Measurements from ENCODE around the gene CIC. TPM values are rescaled to one million over a fixed set of nuclear protein-coding genes. Genes with fewer than 3 reads are reported as not detected.
A peak's percentile ranks its signal among the peaks of the same experiment; 100 is the strongest.

CIC gene
- total RNA-seq, 4 donors from 2014 or later, result 15.2 to 52.2 (median 41.5) TPM

GRCh38 chr19:42245231-42245630 lies 23.8 kb upstream of the CIC start:
- no peak for DNase-seq
- intact Hi-C loops (cut with DNase I; ENCODE audit: low total_unique reads) (loop anchor here (10.0 kb wide), 2 partner anchors 150 to 290 kb away; partner anchors contain the start of genes CNFN and RABAC1), in situ Hi-C loops (cut with MboI; ENCODE audit: low sequenced_read_pairs in 4 of 4) (loop anchor here in 1 of 4 donors (10.0 kb wide), 1 partner anchor 80 kb away; the partner anchor contains the start of gene MEGF8)
- Histone ChIP-seq H3K27ac (peak overlapping the region; percentile 86 to 95 (median 87)), H3K27me3 (no peaks in the 10 kb centered on the region), H3K9me3 (no peaks in the 10 kb centered on the region), H3K4me1 (peaks cover 38 to 39% of the 10 kb centered on the region in 2 donors), H3K36me3 (no peaks in the 10 kb centered on the region), H3K4me3 (peak overlapping the region; percentile 55 to 77 (median 73))
- no peak for ATAC-seq
- TF ChIP-seq POLR2A (IDR thresholded peaks at IDR 0.05), result no peak
- TF ChIP-seq CTCF (IDR thresholded peaks at IDR 0.05 in 4 of 5, conservative IDR thresholded peaks at IDR 0.05 in 1 of 5), result no peak

- intact Hi-C loops (cut with DNase I; ENCODE audit: low total_unique reads), result loop anchor here (1.0 to 10.0 kb wide), 3 partner anchors 50 to 292 kb away; partner anchors contain the start of genes CNFN and RABAC1
- TF ChIP-seq CTCF (IDR thresholded peaks at IDR 0.05 in 4 of 5, conservative IDR thresholded peaks at IDR 0.05 in 1 of 5) (peak; percentile 64 to 74 (median 68)), POLR2A (IDR thresholded peaks at IDR 0.05) (no peak)
- Histone ChIP-seq H3K36me3 (no peaks in the 10 kb centered on the region), H3K9me3 (no peaks in the 10 kb centered on the region), H3K27me3 (no peaks in the 10 kb centered on the region), H3K4me3 (no peak overlapping the region), H3K27ac (peak overlapping the region; percentile 29 to 95 (median 61)), H3K4me1 (peaks cover 37% of the 10 kb centered on the region in 2 donors)
- in situ Hi-C loops (cut with MboI; ENCODE audit: low sequenced_read_pairs in 4 of 4), result loop anchor here in 1 of 4 donors (10.0 kb wide), 1 partner anchor 78 kb away; the partner anchor contains the start of gene MEGF8
- ATAC-seq (no peak), DNase-seq (peak; percentile 59 to 73)
These were observed 22.7 kb upstream of the CIC start for GRCh38 chr19:42246143-42246921.

- no peak for DNase-seq
- intact Hi-C loops (cut with DNase I; ENCODE audit: low total_unique reads) (loop anchor here (1.0 to 10.0 kb wide), 3 partner anchors 49 to 292 kb away; partner anchors contain the start of genes CNFN and RABAC1), in situ Hi-C loops (cut with MboI; ENCODE audit: low sequenced_read_pairs in 4 of 4) (loop anchor here in 1 of 4 donors (10.0 kb wide), 1 partner anchor 78 kb away; the partner anchor contains the start of gene MEGF8)
- H3K4me1 ChIP-seq, result peaks cover 40% of the 10 kb centered on the region in 2 donors
- H3K27me3 ChIP-seq, result no peaks in the 10 kb centered on the region
- TF ChIP-seq POLR2A (IDR thresholded peaks at IDR 0.05) (no peak), CTCF (IDR thresholded peaks at IDR 0.05 in 4 of 5, conservative IDR thresholded peaks at IDR 0.05 in 1 of 5) (no peak)
- H3K36me3 ChIP-seq, result no peaks in the 10 kb centered on the region
- H3K27ac ChIP-seq, result peak overlapping the region in 1 of 4 donors; percentile 29
- no peaks in the 10 kb centered on the region for H3K9me3 ChIP-seq
- ATAC-seq, result no peak
- no peak overlapping the region for H3K4me3 ChIP-seq
These were observed 22.0 kb upstream of the CIC start for GRCh38 chr19:42246922-42247639.

GRCh38 chr19:42247640-42248199 lies 21.3 kb upstream of the CIC start:
- no peak for TF ChIP-seq CTCF (IDR thresholded peaks at IDR 0.05 in 4 of 5, conservative IDR thresholded peaks at IDR 0.05 in 1 of 5)
- TF ChIP-seq POLR2A (IDR thresholded peaks at IDR 0.05), result no peak
- intact Hi-C loops (cut with DNase I; ENCODE audit: low total_unique reads) (loop anchor here (10.0 kb wide), 2 partner anchors 147 to 293 kb away; partner anchors contain the start of genes CNFN and RABAC1), in situ Hi-C loops (cut with MboI; ENCODE audit: low sequenced_read_pairs in 4 of 4) (loop anchor here in 1 of 4 donors (10.0 kb wide), 1 partner anchor 77 kb away; the partner anchor contains the start of gene MEGF8)
- Histone ChIP-seq H3K36me3 (no peaks in the 10 kb centered on the region), H3K4me1 (peaks cover 45 to 46% of the 10 kb centered on the region in 2 donors), H3K4me3 (no peak overlapping the region), H3K27me3 (peaks cover 0 to 5% (median 2%) of the 10 kb centered on the region in 3 donors), H3K27ac (no peak overlapping the region), H3K9me3 (no peaks in the 10 kb centered on the region)
- ATAC-seq (no peak), DNase-seq (no peak)
